ENCODE results near the gene FZD4. TPM values are rescaled to one million over a fixed set of nuclear protein-coding genes. Genes with fewer than 3 reads are reported as not detected.

The FZD4 gene
- total and polyA plus RNA-seq, 3 donors from 2014 or later, result 14.8 to 31.9 (median 31.2) TPM

- intact Hi-C loops (cut with DNase I; ENCODE audit: low total_unique reads), result no loop called here
- Histone ChIP-seq H3K36me3 (ENCODE audit: low read depth, missing control alignments) (no peaks in the 10 kb centered on the region), H3K4me1 (peaks cover 16% of the 10 kb centered on the region), H3K4me3 (no peak overlapping the region), H3K27me3 (no peaks in the 10 kb centered on the region), H3K9me3 (no peaks in the 10 kb centered on the region), H3K27ac (no peak overlapping the region)
- no peak for TF ChIP-seq CTCF (IDR thresholded peaks at IDR 0.05)
- no peak for TF ChIP-seq POLR2A (IDR thresholded peaks at IDR 0.05)
- DNase-seq, result no peak
- WGBS, 2 donors, result 85 to 89% methylated on average over 7 of the region's 7 CpGs
Measured at GRCh38 chr11:86981777-86982540, 26.8 kb upstream of the FZD4 start.

GRCh38 chr11:86980086-86980796, 25.0 kb upstream of the FZD4 start:
- WGBS, 2 donors, result 60 to 72% methylated on average over 7 of the region's 7 CpGs
- H3K9me3 ChIP-seq, result no peaks in the 10 kb centered on the region
- no peaks in the 10 kb centered on the region for H3K27me3 ChIP-seq
- H3K36me3 ChIP-seq (ENCODE audit: low read depth, missing control alignments), result no peaks in the 10 kb centered on the region
- H3K27ac ChIP-seq, result no peak overlapping the region
- peaks cover 19% of the 10 kb centered on the region for H3K4me1 ChIP-seq
- no peak for DNase-seq
- TF ChIP-seq POLR2A (IDR thresholded peaks at IDR 0.05) (no peak), CTCF (IDR thresholded peaks at IDR 0.05) (no peak)
- intact Hi-C loops (cut with DNase I; ENCODE audit: low total_unique reads), result no loop called here
- H3K4me3 ChIP-seq, result no peak overlapping the region

GRCh38 chr11:86978756-86979608, 23.8 kb upstream of the FZD4 start:
- Histone ChIP-seq H3K4me1 (peaks cover 19% of the 10 kb centered on the region), H3K27me3 (no peaks in the 10 kb centered on the region), H3K36me3 (ENCODE audit: low read depth, missing control alignments) (no peaks in the 10 kb centered on the region), H3K4me3 (no peak overlapping the region), H3K9me3 (no peaks in the 10 kb centered on the region), H3K27ac (no peak overlapping the region)
- no peak for DNase-seq
- intact Hi-C loops (cut with DNase I; ENCODE audit: low total_unique reads), result no loop called here
- WGBS, 2 donors, result 45 to 50% methylated on average over 3 of the region's 3 CpGs
- no peak for TF ChIP-seq POLR2A (IDR thresholded peaks at IDR 0.05)
- TF ChIP-seq CTCF (IDR thresholded peaks at IDR 0.05), result peak in 2 of 3 experiments; percentile 26 to 59

GRCh38 chr11:86978247-86978646, 23.1 kb upstream of the FZD4 start:
- Histone ChIP-seq H3K36me3 (ENCODE audit: low read depth, missing control alignments) (no peaks in the 10 kb centered on the region), H3K4me3 (no peak overlapping the region), H3K27ac (peak overlapping the region in 1 of 2 donors; percentile 47), H3K9me3 (no peaks in the 10 kb centered on the region), H3K4me1 (peaks cover 19% of the 10 kb centered on the region), H3K27me3 (no peaks in the 10 kb centered on the region)
- 74 to 82% methylated on average over 4 to 7 of the region's 7 CpGs for WGBS, 2 donors
- TF ChIP-seq POLR2A (IDR thresholded peaks at IDR 0.05), result no peak
- no peak for TF ChIP-seq CTCF (IDR thresholded peaks at IDR 0.05)
- intact Hi-C loops (cut with DNase I; ENCODE audit: low total_unique reads), result no loop called here
- no peak for DNase-seq

Data from testis (tissue), 3 donors.